AG04450 (cell line): Measurements from ENCODE around the gene PTPRG. TPM values are rescaled to one million over a fixed set of nuclear protein-coding genes. Genes with fewer than 3 reads are reported as not detected.

Source experiments
- CTCF ChIA-PET: fragments of 300-600, 350-600 bp; formaldehyde crosslinking; extraction: SDS; loops from one replicate; lab custom pipeline; 2022; ENCODE audit warnings: antibody characterized with exemption, inconsistent platforms; lab: Charles Lee
- POLR2A ChIA-PET: fragments of 350-600 bp; formaldehyde crosslinking; extraction: SDS; loops from one replicate; lab custom pipeline; 2021; ENCODE audit warnings: antibody characterized with exemption, inconsistent platforms; lab: Yijun Ruan, JAX
- DNase-seq: peaks from one replicate; pipeline ENCODE4 v3.0.0-alpha.2; 2011; ENCODE audit warnings: low read depth, low spot score
- H3K27ac ChIP-seq: one replicate; pipeline ENCODE4 v1.5.1; 2012; ENCODE audit warnings: low read depth, low read length, control low read depth
- H3K27me3 ChIP-seq: one replicate; pipeline ENCODE4 v1.6.0; 2012; ENCODE audit warnings: low read length; ENCODE audit not compliant: control insufficient read depth, insufficient read depth
- H3K4me3 ChIP-seq: 2 replicates; pipeline ENCODE4 v1.5.1; 2011; ENCODE audit warnings: mild to moderate bottlenecking, low read depth, low read length, control low read depth
- H3K9me3 ChIP-seq: 2 replicates; pipeline ENCODE4 v1.5.1; 2012; ENCODE audit warnings: low read length; ENCODE audit not compliant: control insufficient read depth, insufficient read depth
- CTCF ChIP-seq: IDR thresholded peaks from 2 replicates; pipeline ENCODE4 v1.5.1; 2011; ENCODE audit warnings: low read depth, low read length, control low read depth, inconsistent platforms
- polyA plus RNA-seq: library from polyadenylated mRNA; depleted of rRNA; stranded (reverse); fragments of >200 nt; gene quantifications from 2 replicates; pipeline ENCODE4 v1.2.3, GENCODE V29; 2011

The PTPRG gene
- polyA plus RNA-seq, 1 experiment, result 26.5 TPM

- H3K4me3 ChIP-seq, result no peak overlapping the region
- no peak for DNase-seq
- CTCF ChIA-PET, result no interaction called here
- no peaks in the 10 kb centered on the region for H3K27me3 ChIP-seq
- POLR2A ChIA-PET, result no interaction called here
- TF ChIP-seq CTCF, result no peak
- H3K9me3 ChIP-seq, result no peaks in the 10 kb centered on the region
- no peak overlapping the region for H3K27ac ChIP-seq
Observed at GRCh38 chr3:62287392-62287927, 726.1 kb downstream of the PTPRG start.

GRCh38 chr3:62289922-62290321, 728.6 kb downstream of the PTPRG start:
- ChIA-PET POLR2A (no interaction called here), CTCF (interaction anchor here (0.7 kb wide), 1 partner anchor 28 kb away, joined by 6 read pairs; no protein-coding TSS in a partner anchor)
- no peaks in the 10 kb centered on the region for H3K27me3 ChIP-seq
- H3K4me3 ChIP-seq, result no peak overlapping the region
- no peak for TF ChIP-seq CTCF
- H3K9me3 ChIP-seq, result no peaks in the 10 kb centered on the region
- no peak for DNase-seq
- no peak overlapping the region for H3K27ac ChIP-seq

- CTCF ChIA-PET, result no interaction called here
- DNase-seq, result no peak
- Histone ChIP-seq H3K9me3 (no peaks in the 10 kb centered on the region), H3K4me3 (no peak overlapping the region), H3K27me3 (no peaks in the 10 kb centered on the region), H3K27ac (no peak overlapping the region)
- no peak for TF ChIP-seq CTCF
- POLR2A ChIA-PET, result no interaction called here
Observed at GRCh38 chr3:62293051-62293780, 731.8 kb downstream of the PTPRG start.

DNA sequence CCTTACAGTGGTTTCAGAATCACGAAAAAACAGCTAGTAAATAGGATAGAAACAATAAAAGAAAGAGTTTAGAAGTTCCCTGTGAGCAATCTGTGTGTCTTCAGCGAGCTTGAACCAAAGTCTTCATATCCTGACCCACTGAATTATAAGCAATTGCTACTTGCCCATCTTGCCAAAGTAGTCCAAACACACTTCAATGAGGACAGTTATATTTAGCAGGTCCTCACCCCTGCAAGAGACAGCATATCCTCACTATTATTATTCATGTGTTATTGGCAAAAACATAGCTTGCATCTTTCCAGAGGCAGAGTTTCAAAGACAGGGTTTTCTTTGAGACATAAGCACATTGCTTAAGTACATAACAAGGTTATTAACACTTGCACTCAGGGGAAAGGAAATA, 734.2 kb downstream of the PTPRG start:
- H3K4me3 ChIP-seq, result no peak overlapping the region
- H3K27me3 ChIP-seq, result no peaks in the 10 kb centered on the region
- ChIA-PET CTCF (interaction anchor here (1.7 kb wide), 1 partner anchor 94 kb away, joined by 8 read pairs; no protein-coding TSS in a partner anchor), POLR2A (no interaction called here)
- H3K9me3 ChIP-seq, result no peaks in the 10 kb centered on the region
- no peak for TF ChIP-seq CTCF
- DNase-seq, result no peak
- no peak overlapping the region for H3K27ac ChIP-seq

- Histone ChIP-seq H3K4me3 (no peak overlapping the region), H3K27me3 (no peaks in the 10 kb centered on the region), H3K9me3 (no peaks in the 10 kb centered on the region), H3K27ac (no peak overlapping the region)
- TF ChIP-seq CTCF, result no peak
- CTCF ChIA-PET, result interaction anchor here (1.1 kb wide), 1 partner anchor 11 kb away, joined by 3 read pairs; no protein-coding TSS in a partner anchor
- DNase-seq, result no peak
- POLR2A ChIA-PET, result no interaction called here
Observed at GRCh38 chr3:62300617-62301016, 739.2 kb downstream of the PTPRG start.
